Stimulated activated naive CD8-positive, alpha-beta T cell treated with anti-CD3 and anti-CD28 coated beads, Interleukin-15, amount 100 ng/mL, for 72 hours (primary cell): ENCODE measurements around the gene SEMA4D.
A peak's percentile ranks its signal among the peaks of the same experiment; 100 is the strongest.

Source experiments
- ATAC-seq: fragments of 150-1000 bp; cut with Tn5 transposase; 2 replicates; pipeline ENCODE4 v1.10.0; 2021; ENCODE audit warnings: mild to moderate bottlenecking, moderate library complexity
- DNase-seq, 2 donors: peaks; one replicate each; pipeline ENCODE4 v3.0.0; 2021 to 2022
- H3K27ac Mint-ChIP-seq, 2 donors: one replicate each; pipeline ENCODE4 v1.8.0; 2022; ENCODE audit warnings: mild to moderate bottlenecking in 2 of 2, mixed read lengths in 2 of 2, moderate library complexity in 2 of 2
- H3K27me3 Mint-ChIP-seq: one replicate; pipeline ENCODE4 v1.8.0; 2022; ENCODE audit warnings: mixed read lengths
- H3K4me1 Mint-ChIP-seq: one replicate; pipeline ENCODE4 v1.8.0; 2022; ENCODE audit warnings: mild to moderate bottlenecking, mixed read lengths
- H3K4me3 Mint-ChIP-seq, 2 donors: one replicate each; pipeline ENCODE4 v1.8.0; 2022; ENCODE audit warnings: mild to moderate bottlenecking in 2 of 2, mixed read lengths in 2 of 2, moderate library complexity in 1 of 2
- H3K9me3 Mint-ChIP-seq, 2 donors: one replicate each; pipeline ENCODE4 v1.8.0; 2022; ENCODE audit warnings: mixed read lengths in 2 of 2

Gene SEMA4D

DNA sequence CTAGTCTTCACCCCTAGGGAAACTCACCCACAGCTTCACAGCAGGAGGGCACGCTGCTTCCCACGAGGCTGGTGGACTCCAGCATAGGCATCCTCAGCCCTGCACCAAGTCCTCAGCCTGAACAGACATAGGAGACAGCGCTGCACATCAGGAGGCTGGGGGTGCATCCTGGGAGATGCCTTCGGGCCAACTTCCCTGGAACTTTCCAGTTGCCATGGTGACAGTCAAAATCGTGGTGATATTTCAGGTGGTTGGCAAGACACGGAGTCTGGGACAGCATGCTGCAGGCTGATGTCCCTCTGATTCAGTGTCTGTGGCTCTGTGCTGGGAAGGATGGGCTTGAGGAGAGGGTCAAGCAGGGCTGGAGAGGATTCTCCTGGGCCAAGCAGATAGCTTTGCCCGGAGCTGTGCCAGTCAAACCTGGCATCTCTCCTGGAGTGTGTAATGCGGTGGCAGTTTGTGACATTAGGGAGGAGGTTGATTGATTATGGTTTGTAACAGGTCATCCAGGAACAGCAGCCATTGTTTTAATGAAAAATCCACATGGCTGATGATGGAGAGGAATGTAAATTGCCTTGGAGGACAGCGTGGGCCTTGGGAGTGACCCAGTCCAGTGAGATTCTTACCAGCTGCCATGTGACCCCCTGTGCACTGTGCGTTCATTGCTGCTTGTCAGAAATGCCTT, 35.6 kb upstream of the SEMA4D start:
- ATAC-seq (no peak), DNase-seq (no peak)
- H3K27ac Mint-ChIP-seq: peak overlapping the region; percentile 74 to 87
- H3K9me3 Mint-ChIP-seq: no peaks in the 10 kb centered on the region
- H3K27me3 Mint-ChIP-seq: no peaks in the 10 kb centered on the region
- peak overlapping the region in 1 of 2 donors; percentile 16 for H3K4me3 Mint-ChIP-seq
- H3K4me1 Mint-ChIP-seq: peaks cover 99% of the 10 kb centered on the region

GRCh38 chr9:89532944-89533343, 35.0 kb upstream of the SEMA4D start:
- peak overlapping the region; percentile 55 to 68 for H3K4me3 Mint-ChIP-seq
- peak overlapping the region; percentile 65 to 87 for H3K27ac Mint-ChIP-seq
- ATAC-seq: no peak
- H3K9me3 Mint-ChIP-seq: peaks cover 0 to 5% of the 10 kb centered on the region in 2 donors
- no peaks in the 10 kb centered on the region for H3K27me3 Mint-ChIP-seq
- no peak for DNase-seq
- H3K4me1 Mint-ChIP-seq: peaks cover 99% of the 10 kb centered on the region

- Mint-ChIP-seq H3K9me3 (peaks cover 0 to 10% of the 10 kb centered on the region in 2 donors), H3K27ac (peak overlapping the region; percentile 65 to 87), H3K4me1 (peaks cover 99% of the 10 kb centered on the region), H3K27me3 (no peaks in the 10 kb centered on the region), H3K4me3 (peak overlapping the region; percentile 55 to 68)
- ATAC-seq (peak; percentile 70), DNase-seq (peak in 1 of 2 donors; percentile 42)
Observed at GRCh38 chr9:89532478-89532877, 34.6 kb upstream of the SEMA4D start.

DNA sequence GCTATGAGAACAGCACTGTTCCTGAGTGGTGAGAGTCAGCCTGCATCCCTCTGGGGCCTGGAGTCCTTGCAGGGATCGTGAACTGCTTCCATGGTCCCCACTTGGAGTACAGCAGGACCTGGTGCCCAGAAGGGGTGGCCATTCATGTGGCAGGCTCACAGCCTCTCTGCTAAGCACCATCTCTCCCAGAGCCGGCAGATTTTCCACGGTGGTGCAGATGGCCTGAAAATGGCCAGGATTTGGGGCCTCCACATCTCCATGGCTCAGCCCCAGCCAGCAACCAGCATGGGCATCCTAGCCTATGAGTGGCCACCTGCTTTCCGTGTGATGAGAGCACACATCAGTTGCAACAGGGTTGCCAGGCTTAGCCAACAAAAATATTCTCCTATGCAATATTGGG, 33.9 kb upstream of the SEMA4D start:
- Mint-ChIP-seq H3K27ac (no peak overlapping the region), H3K9me3 (peaks cover 0 to 10% of the 10 kb centered on the region in 2 donors), H3K27me3 (no peaks in the 10 kb centered on the region), H3K4me3 (no peak overlapping the region), H3K4me1 (peaks cover 99% of the 10 kb centered on the region)
- ATAC-seq (no peak), DNase-seq (no peak)

- H3K27ac Mint-ChIP-seq: no peak overlapping the region
- H3K4me1 Mint-ChIP-seq: peaks cover 100% of the 10 kb centered on the region
- no peak for ATAC-seq
- H3K9me3 Mint-ChIP-seq: peaks cover 0 to 10% of the 10 kb centered on the region in 2 donors
- H3K27me3 Mint-ChIP-seq: no peaks in the 10 kb centered on the region
- no peak overlapping the region for H3K4me3 Mint-ChIP-seq
- no peak for DNase-seq
Observed at GRCh38 chr9:89530726-89531125, 32.8 kb upstream of the SEMA4D start.

DNA sequence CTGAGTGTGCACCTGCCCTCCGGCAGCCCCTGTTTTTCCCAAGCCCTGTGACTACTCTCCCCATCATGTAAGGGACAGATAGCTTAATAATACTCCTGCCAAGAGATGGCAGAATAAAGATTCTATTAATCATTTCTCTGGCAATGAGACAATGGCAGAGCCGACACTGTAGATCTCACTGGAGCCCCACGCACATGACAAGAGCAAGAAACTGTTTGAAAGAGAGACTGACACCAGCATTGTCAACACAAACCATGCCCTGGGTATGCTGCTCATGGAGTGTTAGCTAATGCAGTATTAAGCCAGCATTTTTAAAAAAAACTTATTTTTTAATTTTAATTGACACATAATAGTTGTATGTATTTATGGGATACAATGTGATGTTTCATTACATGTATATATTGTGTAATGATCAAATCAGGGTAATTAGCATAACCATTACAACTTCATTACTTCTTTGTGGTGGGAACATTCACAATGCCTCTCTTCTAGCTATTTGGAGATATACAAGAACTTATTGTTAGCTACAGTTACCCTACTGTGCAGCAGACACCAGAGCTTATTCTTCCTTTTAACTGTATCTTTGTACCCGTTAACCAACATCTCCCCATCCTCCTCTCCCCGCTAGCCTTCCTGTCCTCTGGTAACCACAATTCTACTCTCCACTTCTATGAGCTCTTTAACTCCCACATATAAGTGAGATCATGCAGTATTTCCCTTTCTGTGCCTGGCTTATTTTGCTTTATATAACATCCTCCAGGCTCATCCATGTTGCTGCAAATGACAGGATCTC, 31.5 kb upstream of the SEMA4D start:
- no peaks in the 10 kb centered on the region for H3K27me3 Mint-ChIP-seq
- H3K4me3 Mint-ChIP-seq: peak overlapping the region; percentile 33 to 67
- H3K4me1 Mint-ChIP-seq: peaks cover 100% of the 10 kb centered on the region
- peaks cover 0 to 10% of the 10 kb centered on the region in 2 donors for H3K9me3 Mint-ChIP-seq
- H3K27ac Mint-ChIP-seq: no peak overlapping the region
- DNase-seq: no peak
- peak; percentile 32 for ATAC-seq

DNA sequence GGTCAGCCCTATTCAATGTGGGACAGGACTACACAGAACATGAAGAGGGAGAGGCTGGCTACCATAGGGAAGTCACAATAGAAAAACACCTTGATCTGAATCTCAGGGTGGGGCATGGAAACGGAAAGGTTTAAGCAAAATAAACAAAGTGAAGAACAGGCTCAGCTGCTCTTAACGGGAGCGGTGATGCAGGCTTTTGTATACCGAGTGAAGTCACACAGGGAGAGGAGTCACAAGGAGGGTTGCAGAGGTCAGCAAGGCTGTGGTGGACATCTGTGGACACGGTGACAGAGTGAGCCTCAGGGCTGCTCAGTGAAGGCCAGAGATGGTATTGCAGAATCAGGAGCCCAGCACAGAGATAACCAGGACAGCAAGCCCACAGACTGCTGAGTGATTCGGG, 30.6 kb upstream of the SEMA4D start:
- peak overlapping the region in 1 of 2 donors; percentile 65 for H3K27ac Mint-ChIP-seq
- ATAC-seq: no peak

DNA sequence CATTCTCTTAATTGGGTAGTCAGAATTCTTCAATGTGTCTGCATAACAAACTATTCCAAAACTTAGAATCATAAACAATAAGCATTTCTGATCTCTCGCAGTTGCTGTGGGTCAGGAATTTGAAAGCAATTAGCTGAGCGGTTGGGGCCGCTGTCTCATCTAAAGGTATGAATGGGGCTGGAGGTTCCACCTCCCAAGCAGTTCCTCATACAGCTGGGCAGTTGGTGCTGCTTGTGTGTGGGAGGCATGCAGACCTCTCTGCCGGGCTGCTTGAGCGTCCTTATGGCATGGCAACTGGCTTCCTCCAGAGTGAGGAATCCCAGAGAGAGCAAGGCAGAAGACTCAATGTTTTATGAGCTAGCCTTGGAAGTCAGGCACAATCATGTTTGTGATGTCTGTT, 30.2 kb upstream of the SEMA4D start:
- ATAC-seq (no peak), DNase-seq (no peak)
- Mint-ChIP-seq H3K27me3 (no peaks in the 10 kb centered on the region), H3K9me3 (peaks cover 0 to 10% of the 10 kb centered on the region in 2 donors), H3K4me3 (peak overlapping the region; percentile 13 to 23), H3K27ac (peak overlapping the region in 1 of 2 donors; percentile 65), H3K4me1 (peaks cover 100% of the 10 kb centered on the region)

More for the DNA sequence above, 30.6 kb upstream of the SEMA4D start:
- DNase-seq: no peak
- Mint-ChIP-seq H3K9me3 (peaks cover 0 to 10% of the 10 kb centered on the region in 2 donors), H3K27me3 (no peaks in the 10 kb centered on the region), H3K4me3 (peak overlapping the region; percentile 13 to 23), H3K4me1 (peaks cover 100% of the 10 kb centered on the region)

GRCh38 chr9:89527084-89527483, 29.2 kb upstream of the SEMA4D start:
- Mint-ChIP-seq H3K9me3 (peaks cover 0 to 10% of the 10 kb centered on the region in 2 donors), H3K27me3 (no peaks in the 10 kb centered on the region), H3K4me3 (no peak overlapping the region), H3K27ac (no peak overlapping the region), H3K4me1 (peaks cover 100% of the 10 kb centered on the region)
- ATAC-seq: no peak
- no peak for DNase-seq

GRCh38 chr9:89526667-89527066, 28.8 kb upstream of the SEMA4D start:
- DNase-seq (no peak), ATAC-seq (no peak)
- Mint-ChIP-seq H3K27ac (peak overlapping the region; percentile 21 to 53), H3K4me1 (peaks cover 100% of the 10 kb centered on the region), H3K4me3 (peak overlapping the region in 1 of 2 donors; percentile 42), H3K9me3 (peaks cover 0 to 10% of the 10 kb centered on the region in 2 donors), H3K27me3 (no peaks in the 10 kb centered on the region)

GRCh38 chr9:89525446-89526374, 27.8 kb upstream of the SEMA4D start:
- H3K27ac Mint-ChIP-seq: peak overlapping the region; percentile 13 to 87
- no peak for ATAC-seq
- no peaks in the 10 kb centered on the region for H3K27me3 Mint-ChIP-seq
- H3K4me1 Mint-ChIP-seq: peaks cover 97% of the 10 kb centered on the region
- H3K4me3 Mint-ChIP-seq: no peak overlapping the region
- H3K9me3 Mint-ChIP-seq: peaks cover 0 to 10% of the 10 kb centered on the region in 2 donors
- DNase-seq: no peak

GRCh38 chr9:89524963-89525362, 27.1 kb upstream of the SEMA4D start:
- ATAC-seq: no peak
- Mint-ChIP-seq H3K9me3 (peaks cover 0 to 10% of the 10 kb centered on the region in 2 donors), H3K4me3 (no peak overlapping the region), H3K4me1 (peaks cover 97% of the 10 kb centered on the region), H3K27me3 (no peaks in the 10 kb centered on the region), H3K27ac (peak overlapping the region; percentile 87 to 89)
- no peak for DNase-seq

- peak; percentile 63 for ATAC-seq
- Mint-ChIP-seq H3K27me3 (no peaks in the 10 kb centered on the region), H3K9me3 (peaks cover 0 to 10% of the 10 kb centered on the region in 2 donors), H3K4me1 (peaks cover 97% of the 10 kb centered on the region), H3K27ac (peak overlapping the region; percentile 20 to 89), H3K4me3 (peak overlapping the region; percentile 52 to 54)
- DNase-seq: peak in 1 of 2 donors; percentile 48
Observed at GRCh38 chr9:89523948-89524347, 26.0 kb upstream of the SEMA4D start.

DNA sequence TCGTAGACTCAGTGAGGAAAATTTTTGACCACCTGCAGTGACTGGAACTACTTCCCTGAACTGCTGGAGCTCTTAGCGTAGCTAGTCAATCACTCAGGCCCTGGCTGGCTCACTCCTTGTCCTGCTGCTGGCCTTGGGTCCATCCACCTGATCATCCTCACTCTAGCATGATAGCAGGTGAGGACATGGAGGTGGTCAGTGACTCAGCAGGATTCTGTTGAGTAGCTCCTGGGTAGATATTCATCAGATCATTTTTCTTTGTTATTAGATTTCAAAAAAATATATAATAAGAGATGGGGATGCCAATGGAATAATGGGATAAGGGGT, 25.0 kb upstream of the SEMA4D start:
- H3K4me3 Mint-ChIP-seq: peak overlapping the region; percentile 63 to 85
- H3K27me3 Mint-ChIP-seq: no peaks in the 10 kb centered on the region
- ATAC-seq (peak; percentile 7), DNase-seq (no peak)
- peaks cover 0 to 5% of the 10 kb centered on the region in 2 donors for H3K9me3 Mint-ChIP-seq
- peak overlapping the region; percentile 96 to 99 for H3K27ac Mint-ChIP-seq
- H3K4me1 Mint-ChIP-seq: peaks cover 97% of the 10 kb centered on the region

DNA sequence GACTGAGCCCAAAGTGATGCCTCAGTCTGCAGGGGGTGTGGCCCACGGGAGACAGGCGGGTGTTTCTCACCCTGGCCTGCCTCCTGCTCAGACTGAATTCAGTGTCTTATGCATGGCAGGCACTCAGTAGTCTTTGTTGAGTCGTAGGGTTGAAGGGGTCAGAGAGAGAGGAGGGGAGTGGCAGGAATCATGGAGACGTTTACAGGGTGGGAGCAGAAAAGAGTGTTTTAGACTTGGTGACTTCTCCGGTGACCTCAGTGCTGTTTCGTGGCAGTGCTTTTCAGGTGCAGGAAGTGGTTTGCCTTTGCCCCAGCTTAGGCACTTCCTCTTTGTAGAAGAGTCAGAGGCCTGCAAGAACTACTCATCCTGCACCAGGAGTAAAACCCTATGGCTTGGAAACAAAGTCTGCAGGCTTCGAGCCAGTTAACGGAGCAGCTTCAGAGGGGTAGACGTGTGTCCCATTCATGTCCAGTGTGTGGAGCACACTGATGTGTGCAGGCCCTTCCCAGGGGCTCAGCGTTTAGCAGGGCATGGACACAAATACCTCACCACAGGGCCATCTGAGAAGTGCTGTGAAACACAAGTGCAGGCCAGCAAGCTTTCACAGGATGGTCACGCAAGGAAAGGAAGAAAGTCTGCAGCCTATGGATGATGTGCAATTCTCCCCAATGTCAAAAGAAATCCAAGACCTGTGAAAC, 24.5 kb upstream of the SEMA4D start:
- peaks cover 94% of the 10 kb centered on the region for H3K4me1 Mint-ChIP-seq
- peak overlapping the region; percentile 96 to 99 for H3K27ac Mint-ChIP-seq
- H3K9me3 Mint-ChIP-seq: peaks cover 0 to under 1% of the 10 kb centered on the region in 2 donors
- peak overlapping the region; percentile 63 to 85 for H3K4me3 Mint-ChIP-seq
- H3K27me3 Mint-ChIP-seq: no peaks in the 10 kb centered on the region
- ATAC-seq: peak; percentile 94
- DNase-seq: peak; percentile 68 to 79
